Tibial nerve (tissue), 4 donors: ENCODE results near the gene SLC25A30. TPM values are rescaled to one million over a fixed set of nuclear protein-coding genes. Genes with fewer than 3 reads are reported as not detected.
"Not testable (repeated sequence)": the region's sequence is repeated elsewhere in the genome, so short reads cannot be mapped to it uniquely, and the experiment has no call there.

Experiments
- DNase-seq, 2 donors: peaks; one replicate each; pipeline ENCODE4 v3.0.0-alpha.2; 2019; ENCODE audit warnings: low spot score in 2 of 2
- H3K27ac ChIP-seq, 4 donors: fragments of 200-600 bp; sonication (generic) in 3 of 4; one replicate each; pipeline ENCODE4 v1.5.1; 2017 to 2019; ENCODE audit warnings: mild to moderate bottlenecking in 1 of 4
- H3K27me3 ChIP-seq, 2 donors: fragments of 200-600 bp; sonication (generic) in 1 of 2; one replicate each; pipeline versions ENCODE4 v1.5.1 to v1.6.0; 2017 to 2019
- H3K36me3 ChIP-seq, 3 donors: fragments of 200-600 bp; sonication (generic); one replicate each; pipeline ENCODE4 v1.5.1; 2018 to 2019
- H3K4me1 ChIP-seq, 4 donors: fragments of 200-600 bp; sonication (generic) in 3 of 4; one replicate each; pipeline ENCODE4 v1.5.1; 2017 to 2019
- H3K4me3 ChIP-seq, 4 donors: fragments of 200-600 bp; sonication (generic) in 3 of 4; one replicate each; pipeline ENCODE4 v1.5.1; 2017 to 2019; ENCODE audit warnings: mild to moderate bottlenecking in 1 of 4, moderate library complexity in 1 of 4
- H3K9me3 ChIP-seq, 4 donors: fragments of 200-600 bp; sonication (generic) in 3 of 4; one replicate each; pipeline ENCODE4 v1.5.1; 2017 to 2019
- CTCF ChIP-seq, 5 experiments: fragments of 200-600 bp in 3 of 5; fragments of 450-650 bp in 2 of 5; sonication (generic) in 3 of 5; IDR thresholded peaks; one replicate each; pipeline ENCODE4 v1.5.1; 2016 to 2019; ENCODE audit warnings: antibody characterized with exemption in 5 of 5, mild to moderate bottlenecking in 3 of 5, moderate library complexity in 2 of 5
- EP300 ChIP-seq, 2 donors: sonication (generic); formaldehyde crosslinking; IDR thresholded peaks; one replicate each; pipeline ENCODE4 v1.6.1; 2017; ENCODE audit warnings: antibody characterized with exemption in 2 of 2, mild to moderate bottlenecking in 1 of 2
- POLR2A ChIP-seq, 2 donors: fragments of 450-650 bp; IDR thresholded peaks; one replicate each; pipeline ENCODE4 v1.6.1; 2017; ENCODE audit warnings: antibody characterized with exemption in 2 of 2, mild to moderate bottlenecking in 2 of 2, moderate library complexity in 2 of 2
- WGBS, 2 donors: methylation state at CpG; one replicate each; pipeline ENCODE4 v1.1.5; 2018; 5-methylcytosine and 5-hydroxymethylcytosine counted together
- total RNA-seq, 4 donors: library from RNA; depleted of rRNA; stranded (reverse); fragments of >200 nt; gene quantifications; one replicate each; pipeline ENCODE4 v1.1.0, GENCODE V29; 2016

Gene SLC25A30
- total RNA-seq, 4 donors from 2014 or later, result 9.6 to 20.1 (median 12.0) TPM

- TF ChIP-seq EP300 (IDR thresholded peaks at IDR 0.05) (no peak), CTCF (IDR thresholded peaks at IDR 0.05) (no peak), POLR2A (IDR thresholded peaks at IDR 0.05) (no peak)
- WGBS, 2 donors, result 88 to 90% methylated on average over 10 of the region's 10 CpGs
- H3K4me3 ChIP-seq, result no peak overlapping the region
- H3K9me3 ChIP-seq, result no peaks in the 10 kb centered on the region
- no peak for DNase-seq
- H3K27ac ChIP-seq, result no peak overlapping the region
- no peaks in the 10 kb centered on the region for H3K4me1 ChIP-seq
- no peaks in the 10 kb centered on the region for H3K27me3 ChIP-seq
- H3K36me3 ChIP-seq, result peaks cover 0 to 100% (median 6%) of the 10 kb centered on the region in 3 donors
Observed at GRCh38 chr13:45352031-45352430, 66.1 kb downstream of the SLC25A30 start.

GRCh38 chr13:45350152-45350551 lies 68.0 kb downstream of the SLC25A30 start:
- H3K36me3 ChIP-seq, result peaks cover 0 to 99% (median 9%) of the 10 kb centered on the region in 3 donors
- 96 to 98% methylated on average over 8 of the region's 8 CpGs for WGBS, 2 donors
- no peak for DNase-seq
- no peaks in the 10 kb centered on the region for H3K9me3 ChIP-seq
- no peak for TF ChIP-seq CTCF (IDR thresholded peaks at IDR 0.05)
- H3K4me1 ChIP-seq, result no peaks in the 10 kb centered on the region
- no peaks in the 10 kb centered on the region for H3K27me3 ChIP-seq
- H3K4me3 ChIP-seq, result no peak overlapping the region
- no peak overlapping the region for H3K27ac ChIP-seq

GRCh38 chr13:45349438-45349837 lies 68.7 kb downstream of the SLC25A30 start:
- WGBS, 2 donors, result 58 to 64% methylated on average over 2 of the region's 2 CpGs
- DNase-seq, result no peak
- Histone ChIP-seq H3K9me3 (no peaks in the 10 kb centered on the region), H3K36me3 (peaks cover 0 to 99% (median 9%) of the 10 kb centered on the region in 3 donors), H3K4me3 (no peak overlapping the region), H3K27ac (no peak overlapping the region), H3K4me1 (no peaks in the 10 kb centered on the region), H3K27me3 (no peaks in the 10 kb centered on the region)
- no peak for TF ChIP-seq CTCF (IDR thresholded peaks at IDR 0.05)
- no peak for TF ChIP-seq EP300 (IDR thresholded peaks at IDR 0.05)
- TF ChIP-seq POLR2A (IDR thresholded peaks at IDR 0.05), result no peak

GRCh38 chr13:45344064-45344463 lies 74.1 kb downstream of the SLC25A30 start:
- 95 to 96% methylated on average over 8 of the region's 8 CpGs for WGBS, 2 donors
- not testable (repeated sequence) for H3K27me3 ChIP-seq, H3K4me3 ChIP-seq, H3K27ac ChIP-seq, H3K9me3 ChIP-seq, DNase-seq
- H3K36me3 ChIP-seq, result peaks cover 0 to 60% (median 9%) of the 10 kb centered on the region in 3 donors
- peaks cover 0 to 24% (median 17%) of the 10 kb centered on the region in 4 donors for H3K4me1 ChIP-seq

Other genes with a start within 250 kb of the SLC25A30 start
- gene KCTD4, start 217.3 kb downstream of the SLC25A30 start, total RNA-seq, result 10 to 100 TPM in 2 of 4 donors, 1 to 10 TPM in 2; 3.0 to 14.4 (median 8.2) TPM
- gene TPT1, start 77.2 kb downstream of the SLC25A30 start, total RNA-seq, result 1,000 to 10,000 TPM; 1,952 to 3,130 (median 2,235) TPM
- gene COG3, start 46.6 kb upstream of the SLC25A30 start, total RNA-seq, result 10 to 100 TPM; 27.1 to 36.0 (median 31.0) TPM
- gene ERICH6B, start 197.4 kb upstream of the SLC25A30 start, total RNA-seq, result not detected